Mucosa of descending colon (tissue), 3 donors: ENCODE results near the gene BRINP1. TPM values are rescaled to one million over a fixed set of nuclear protein-coding genes. Genes with fewer than 3 reads are reported as not detected.
A peak's percentile ranks its signal among the peaks of the same experiment; 100 is the strongest.
"Not testable (repeated sequence)": the region's sequence is repeated elsewhere in the genome, so short reads cannot be mapped to it uniquely, and the experiment has no call there.

Experiments
- ATAC-seq: fragments of 200-7000 bp; cut with Tn5 transposase; one replicate; pipeline ENCODE4 v1.9.1; 2020; ENCODE audit warnings: mild to moderate bottlenecking, moderate library complexity
- DNase-seq, 3 donors: peaks; one replicate each; pipeline ENCODE4 v3.0.0-alpha.2; 2020
- H3K36me3 ChIP-seq: fragments of 200-600 bp; one replicate; pipeline ENCODE4 v1.8.0; 2021; ENCODE audit warnings: low read depth, mild to moderate bottlenecking
- H3K4me1 ChIP-seq: fragments of 200-600 bp; one replicate; pipeline ENCODE4 v1.8.0; 2021; ENCODE audit warnings: low read depth, mild to moderate bottlenecking
- H3K4me3 ChIP-seq: fragments of 200-600 bp; one replicate; pipeline ENCODE4 v1.8.0; 2021; ENCODE audit warnings: mild to moderate bottlenecking
- H3K9me3 ChIP-seq: fragments of 200-600 bp; one replicate; pipeline ENCODE4 v1.8.0; 2021; ENCODE audit warnings: mild to moderate bottlenecking
- CTCF ChIP-seq: fragments of 200-600 bp; IDR thresholded peaks from one replicate; pipeline ENCODE4 v1.8.0; 2022; ENCODE audit warnings: antibody characterized with exemption, mild to moderate bottlenecking
- intact Hi-C, 2 donors: fragments of 100-400 bp; cut with DNase I in 1 of 2; cut with micrococcal nuclease in 1 of 2; formaldehyde crosslinking; loops; one replicate each; pipeline versions ENCODE4 v1.11.0 to v1.11.1; 2022; cut with DNase I, micrococcal nuclease
- total RNA-seq, 3 donors: library from RNA; stranded (reverse); fragmentation: NEBNext Ultra II Directional in 2 of 3; extraction: Animal tissue kit (Norgen Biotek cat#: 25700) in 2 of 3; gene quantifications; one replicate each; pipeline versions ENCODE4 v1.2.1 to v1.2.4, GENCODE V29; 2021 to 2023
- donor health status: DM: no; HTN: no; CAD: no; lungs with moderate emphysema.
- donor health status: DM: no; HTN: no; CAD: no.
- donor health status: DM: no; HTN: yes; CAD: no.

The BRINP1 gene
- total RNA-seq, 3 donors from 2014 or later, result 0.09 to 0.29 (median 0.25) TPM

- H3K36me3 ChIP-seq, result no peaks in the 10 kb centered on the region
- ATAC-seq, result no peak
- H3K4me1 ChIP-seq, result no peaks in the 10 kb centered on the region
- no peak for DNase-seq
- no peak for TF ChIP-seq CTCF
- intact Hi-C loops, result no loop called here
- H3K4me3 ChIP-seq, result no peak overlapping the region
- no peaks in the 10 kb centered on the region for H3K9me3 ChIP-seq
Measured at GRCh38 chr9:119175581-119175980, 193.7 kb downstream of the BRINP1 start.

DNA sequence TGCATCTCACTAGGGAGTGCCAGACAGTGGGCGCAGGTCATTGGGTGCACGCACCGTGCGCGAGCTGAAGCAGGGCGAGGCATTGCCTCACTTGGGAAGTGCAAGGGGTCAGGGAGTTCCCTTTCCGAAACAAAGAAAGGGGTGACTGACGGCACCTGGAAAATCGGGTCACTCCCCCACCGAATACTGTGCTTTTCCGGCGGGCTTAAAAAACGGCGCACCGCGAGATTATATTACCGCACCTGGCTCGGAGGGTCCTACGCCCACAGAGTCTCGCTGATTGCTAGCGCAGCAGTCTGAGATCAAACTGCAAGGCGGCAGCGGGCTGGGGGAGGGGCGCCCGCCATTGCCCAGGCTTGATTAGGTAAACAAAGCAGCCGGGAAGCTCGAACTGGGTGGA lies 200.0 kb downstream of the BRINP1 start:
- H3K36me3 ChIP-seq, ATAC-seq, H3K9me3 ChIP-seq, intact Hi-C loops, H3K4me3 ChIP-seq, H3K4me1 ChIP-seq: not testable (repeated sequence)
- peak; percentile 26 to 51 (median 35) for DNase-seq

GRCh38 chr9:119167876-119168275 lies 201.4 kb downstream of the BRINP1 start:
- TF ChIP-seq CTCF, result no peak
- intact Hi-C loops, result no loop called here
- peak in 1 of 3 donors; percentile 30 for DNase-seq
- Histone ChIP-seq H3K9me3 (no peaks in the 10 kb centered on the region), H3K4me1 (no peaks in the 10 kb centered on the region), H3K36me3 (no peaks in the 10 kb centered on the region), H3K4me3 (no peak overlapping the region)
- no peak for ATAC-seq

DNA sequence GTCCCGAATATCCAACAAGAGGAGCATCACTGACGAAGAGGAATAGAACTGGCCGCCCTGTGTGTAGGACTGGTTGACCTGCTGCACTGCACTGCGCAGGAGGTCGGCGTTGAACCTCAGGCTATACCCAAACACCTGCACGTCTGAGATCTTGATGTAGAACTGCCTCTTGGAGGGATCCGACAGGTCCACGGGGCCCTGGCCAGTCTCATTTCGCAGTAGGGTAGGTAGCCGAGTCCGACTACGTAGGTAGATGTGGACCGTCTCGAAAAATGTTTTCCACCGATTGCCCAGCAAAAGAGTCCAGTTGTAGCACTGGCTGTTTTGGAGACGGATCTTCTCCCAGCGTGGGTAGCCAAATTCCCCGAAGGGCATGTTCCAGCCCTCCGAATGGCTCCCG lies 202.0 kb downstream of the BRINP1 start:
- H3K9me3 ChIP-seq, result no peaks in the 10 kb centered on the region
- no peak for ATAC-seq
- H3K4me1 ChIP-seq, result no peaks in the 10 kb centered on the region
- no peaks in the 10 kb centered on the region for H3K36me3 ChIP-seq
- H3K4me3 ChIP-seq, result no peak overlapping the region
- intact Hi-C loops, result no loop called here
- DNase-seq, result no peak
- no peak for TF ChIP-seq CTCF

DNA sequence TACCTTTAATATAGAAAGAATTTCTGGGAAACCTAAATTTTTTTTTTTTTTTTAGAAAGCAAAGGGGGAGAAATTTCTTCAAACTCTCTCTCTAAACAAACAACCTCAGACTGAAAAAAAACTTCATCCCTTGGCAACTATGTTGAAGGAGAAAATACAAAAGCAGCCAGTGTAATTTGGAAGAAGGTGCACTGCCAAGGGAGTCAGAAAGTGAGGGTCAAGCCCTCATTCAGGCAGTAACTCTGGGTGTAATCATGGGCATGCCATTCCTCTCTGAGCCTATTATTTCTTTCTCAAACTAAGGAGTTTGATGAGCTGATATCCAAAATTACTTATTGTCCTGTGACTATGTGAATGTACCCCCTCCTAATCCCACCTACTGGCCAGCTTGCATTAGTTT lies 203.1 kb downstream of the BRINP1 start:
- DNase-seq (no peak), ATAC-seq (no peak)
- intact Hi-C loops, result no loop called here
- H3K9me3 ChIP-seq, result no peaks in the 10 kb centered on the region
- no peak for TF ChIP-seq CTCF
- no peak overlapping the region for H3K4me3 ChIP-seq
- no peaks in the 10 kb centered on the region for H3K36me3 ChIP-seq
- H3K4me1 ChIP-seq, result no peaks in the 10 kb centered on the region

DNA sequence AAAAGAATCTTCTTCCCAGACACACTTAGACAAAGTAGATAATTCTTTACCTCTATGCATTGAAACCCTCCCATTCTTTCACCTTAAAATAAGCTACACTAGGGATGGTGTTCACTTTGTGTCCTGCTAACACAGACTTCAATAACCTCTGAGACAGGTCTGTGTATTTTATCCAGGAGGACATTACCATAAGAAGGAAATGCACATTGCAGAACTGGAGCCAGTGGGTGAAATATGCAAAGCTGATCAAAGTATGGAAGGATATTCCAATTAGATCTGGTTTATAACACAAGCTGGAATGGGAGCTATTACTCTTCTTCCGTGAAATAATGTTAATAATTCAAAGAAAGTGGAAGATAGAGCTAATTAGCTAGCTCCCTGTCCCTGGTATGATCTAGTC lies 204.1 kb downstream of the BRINP1 start:
- no peak overlapping the region for H3K4me3 ChIP-seq
- no peak for DNase-seq
- H3K4me1 ChIP-seq, result no peaks in the 10 kb centered on the region
- intact Hi-C loops, result no loop called here
- TF ChIP-seq CTCF, result no peak
- H3K9me3 ChIP-seq, result no peaks in the 10 kb centered on the region
- ATAC-seq, result no peak
- H3K36me3 ChIP-seq, result no peaks in the 10 kb centered on the region
